CD4-positive, alpha-beta T cell treated with Interleukin-17A for 1 hour (primary cell): ENCODE measurements around the gene DIP2C.
"Not testable (repeated sequence)": the region's sequence is repeated elsewhere in the genome, so short reads cannot be mapped to it uniquely, and the experiment has no call there.

Source experiments
- DNase-seq: peaks from one replicate; pipeline ENCODE4 v3.0.0-alpha.2; 2020

The DIP2C gene

GRCh38 chr10:311901-312665 is 377.4 kb downstream of the DIP2C start:
- no peak for DNase-seq

GRCh38 chr10:310976-311639 is 378.4 kb downstream of the DIP2C start:
- no peak for DNase-seq

- no peak for DNase-seq
These were observed 379.1 kb downstream of the DIP2C start for GRCh38 chr10:310371-310770.

GRCh38 chr10:308572-309085 is 380.8 kb downstream of the DIP2C start:
- DNase-seq, result no peak

GRCh38 chr10:308101-308500 is 381.4 kb downstream of the DIP2C start:
- DNase-seq, result no peak

- DNase-seq, result no peak
These were observed 381.8 kb downstream of the DIP2C start for GRCh38 chr10:307659-308058.

GRCh38 chr10:306675-307185 is 382.7 kb downstream of the DIP2C start:
- DNase-seq, result no peak

- DNase-seq, result no peak
These were observed 383.3 kb downstream of the DIP2C start for GRCh38 chr10:306007-306674.

- DNase-seq, result no peak
These were observed 384.4 kb downstream of the DIP2C start for GRCh38 chr10:305034-305433.

GRCh38 chr10:301536-301935 is 387.9 kb downstream of the DIP2C start:
- DNase-seq, result no peak

GRCh38 chr10:300580-300979 is 388.9 kb downstream of the DIP2C start:
- DNase-seq, result not testable (repeated sequence)

GRCh38 chr10:299969-300368 is 389.5 kb downstream of the DIP2C start:
- DNase-seq, result no peak

- no peak for DNase-seq
These were observed 390.0 kb downstream of the DIP2C start for GRCh38 chr10:299512-299911.

GRCh38 chr10:298033-298432 is 391.4 kb downstream of the DIP2C start:
- no peak for DNase-seq

- DNase-seq, result no peak
These were observed 391.9 kb downstream of the DIP2C start for GRCh38 chr10:297567-297966.

GRCh38 chr10:293636-294035 is 395.8 kb downstream of the DIP2C start:
- no peak for DNase-seq

- DNase-seq, result no peak
These were observed 399.3 kb downstream of the DIP2C start for GRCh38 chr10:290026-290725.

GRCh38 chr10:289581-289980 is 399.9 kb downstream of the DIP2C start:
- DNase-seq, result no peak

- DNase-seq, result no peak
These were observed 400.9 kb downstream of the DIP2C start for GRCh38 chr10:288316-289200.

- DNase-seq, result no peak
These were observed 401.7 kb downstream of the DIP2C start for GRCh38 chr10:287814-288213.

GRCh38 chr10:287026-287709 is 402.3 kb downstream of the DIP2C start:
- no peak for DNase-seq
